A673 (cell line): Measurements from ENCODE around the gene ARHGEF1. TPM values are rescaled to one million over a fixed set of nuclear protein-coding genes. Genes with fewer than 3 reads are reported as not detected.

ENCODE experiments used
- BruUV-seq: library from RNA; stranded (reverse); fragments of 400-500 nt; replicated peaks from 2 replicates; lab custom pipeline; 2021; lab: Mats Ljungman, UMichigan
- CTCF ChIA-PET: fragments of 300-600 bp; sonication (Branson Sonifier 250); formaldehyde crosslinking; loops from one replicate; lab custom pipeline; 2022; ENCODE audit warnings: antibody characterized with exemption; lab: Charles Lee
- POLR2A ChIA-PET: fragments of 300-600 bp; sonication (Branson Sonifier 250); formaldehyde crosslinking; loops from one replicate; lab custom pipeline; 2022; ENCODE audit warnings: antibody characterized with exemption; ENCODE audit not compliant: low non-redundant PET; lab: Charles Lee
- DNase-seq: peaks from one replicate; pipeline ENCODE4 v3.0.0-alpha.2; 2015; ENCODE audit warnings: low spot score
- H3K27ac ChIP-seq: fragments of 200-600 bp; sonication (generic); 2 replicates; pipeline ENCODE4 v1.5.1; 2016; ENCODE audit warnings: mixed run types, low read depth, mild to moderate bottlenecking, mixed read lengths, antibody characterized with exemption, low read length; ENCODE audit not compliant: poor library complexity, severe bottlenecking
- H3K27me3 ChIP-seq: fragments of 200-600 bp; sonication (generic); replicated peaks from 2 replicates; pipeline ENCODE4 v1.6.1; 2017; ENCODE audit warnings: mixed run types, low read depth, mild to moderate bottlenecking, mixed read lengths, antibody characterized with exemption, low read length; ENCODE audit not compliant: insufficient read depth, poor library complexity
- H3K36me3 ChIP-seq: fragments of 200-600 bp; sonication (generic); 2 replicates; pipeline ENCODE4 v1.6.1; 2016; ENCODE audit warnings: mixed run types, mild to moderate bottlenecking, mixed read lengths, antibody characterized with exemption, low read length; ENCODE audit not compliant: insufficient read depth, poor library complexity, severe bottlenecking
- H3K4me1 ChIP-seq: fragments of 200-600 bp; sonication (generic); 2 replicates; pipeline ENCODE4 v1.6.1; 2017; ENCODE audit warnings: mixed run types, mild to moderate bottlenecking, mixed read lengths, antibody characterized with exemption, low read length; ENCODE audit not compliant: insufficient read depth, poor library complexity, severe bottlenecking
- H3K4me3 ChIP-seq: fragments of 200-600 bp; sonication (generic); 2 replicates; pipeline ENCODE4 v1.5.1; 2016; ENCODE audit warnings: low read depth, mixed run types, mild to moderate bottlenecking, mixed read lengths, low read length; ENCODE audit not compliant: poor library complexity, severe bottlenecking
- H3K9me3 ChIP-seq: fragments of 200-600 bp; sonication (generic); 2 replicates; pipeline ENCODE4 v1.6.1; 2016; ENCODE audit warnings: mixed run types, low read depth, mild to moderate bottlenecking, mixed read lengths, antibody characterized with exemption, low read length; ENCODE audit not compliant: poor library complexity, severe bottlenecking
- CTCF ChIP-seq: fragments of 300-800, 200-600 bp; sonication (generic); conservative IDR thresholded peaks from 2 replicates; pipeline ENCODE4 v1.5.1; 2017; ENCODE audit warnings: low read depth, mild to moderate bottlenecking, antibody characterized with exemption, low read length, moderate library complexity, mixed read lengths
- EZH2 ChIP-seq: fragments of 200-600 bp; sonication (generic); IDR thresholded peaks from 2 replicates; pipeline ENCODE4 v1.6.1; 2017; ENCODE audit warnings: borderline replicate concordance, low read depth, mild to moderate bottlenecking, mixed read lengths, antibody characterized with exemption, low read length; ENCODE audit not compliant: poor library complexity, severe bottlenecking
- intact Hi-C: fragments of 100-400 bp; cut with micrococcal nuclease; formaldehyde crosslinking; loops from one replicate; pipeline ENCODE4 v1.10.0; 2022; ENCODE audit not compliant: unreplicated experiment
- total RNA-seq: library from RNA; stranded (reverse); gene quantifications from 2 replicates; pipeline ENCODE4 v1.2.3, GENCODE V29; 2021

The ARHGEF1 gene
- total RNA-seq, 1 experiment from 2014 or later, result 164 TPM

- Histone ChIP-seq H3K36me3 (no peaks in the 10 kb centered on the region), H3K9me3 (no peaks in the 10 kb centered on the region), H3K27ac (no peak overlapping the region), H3K27me3 (peaks cover 8% of the 10 kb centered on the region), H3K4me1 (no peaks in the 10 kb centered on the region), H3K4me3 (no peak overlapping the region)
- ChIA-PET POLR2A (no interaction called here), CTCF (no interaction called here)
- no TSS peak for BruUV-seq
- no peak for TF ChIP-seq CTCF
- TF ChIP-seq EZH2, result no peak
- no peak for DNase-seq
- intact Hi-C loops, result no loop called here
Observed at GRCh38 chr19:41853344-41853743, 29.6 kb upstream of the ARHGEF1 start.

GRCh38 chr19:41853768-41854167 lies 29.2 kb upstream of the ARHGEF1 start:
- H3K4me3 ChIP-seq, result no peak overlapping the region
- POLR2A ChIA-PET, result no interaction called here
- no TSS peak for BruUV-seq

DNA sequence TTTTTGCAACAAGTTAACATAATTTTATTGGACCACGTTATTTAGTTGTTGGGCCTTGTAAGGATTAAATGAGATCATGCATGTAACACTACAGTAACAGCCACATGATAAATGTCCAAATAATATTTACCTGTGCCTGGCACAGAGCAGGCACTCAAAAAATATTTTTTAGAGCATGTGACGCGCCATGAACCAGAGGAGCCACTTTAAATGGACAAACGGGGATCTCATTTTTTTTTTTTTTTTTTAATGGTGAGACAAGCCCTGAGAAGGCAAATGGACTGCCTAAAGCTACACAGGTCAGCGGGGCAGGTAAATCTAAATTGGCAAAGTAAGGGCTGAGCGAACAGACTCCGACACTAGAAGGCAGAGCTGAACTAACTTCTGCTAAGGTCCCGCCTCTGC lies 23.8 kb upstream of the ARHGEF1 start:
- ChIA-PET CTCF (interaction anchor here (0.5 to 0.7 kb wide), 4 partner anchors 11 to 176 kb away, joined by 3 to 13 read pairs (median 6); no protein-coding TSS in a partner anchor), POLR2A (no interaction called here)
- TF ChIP-seq CTCF (no peak), EZH2 (no peak)
- intact Hi-C loops, result loop anchor here (1.0 kb wide), 1 partner anchor 24 kb away; the partner anchor contains the start of gene ARHGEF1
- H3K36me3 ChIP-seq, result peaks cover 37% of the 10 kb centered on the region
- no peaks in the 10 kb centered on the region for H3K27me3 ChIP-seq
- peak overlapping the region; percentile 87 for H3K4me3 ChIP-seq
- BruUV-seq, result no TSS peak
- no peaks in the 10 kb centered on the region for H3K9me3 ChIP-seq
- H3K27ac ChIP-seq, result peak overlapping the region; percentile 13
- H3K4me1 ChIP-seq, result peaks cover 39% of the 10 kb centered on the region
- DNase-seq, result no peak

More at GRCh38 chr19:41853768-41854167, 29.2 kb upstream of the ARHGEF1 start:
- TF ChIP-seq CTCF (no peak), EZH2 (no peak)
- Histone ChIP-seq H3K9me3 (no peaks in the 10 kb centered on the region), H3K4me1 (peaks cover under 1% of the 10 kb centered on the region), H3K27ac (no peak overlapping the region), H3K36me3 (no peaks in the 10 kb centered on the region), H3K27me3 (peaks cover 8% of the 10 kb centered on the region)
- CTCF ChIA-PET, result no interaction called here
- intact Hi-C loops, result no loop called here
- no peak for DNase-seq
